ENCODE data around the gene LRRC19.

The LRRC19 gene

GRCh38 chr9:26955222-26955903 is 50.1 kb downstream of the LRRC19 start:
- DNase-seq = peak; percentile 68

- DNase-seq = no peak
Measured at GRCh38 chr9:26954050-26954508, 51.4 kb downstream of the LRRC19 start.

- DNase-seq = no peak
Measured at GRCh38 chr9:26951794-26952193, 53.7 kb downstream of the LRRC19 start.

- no peak for DNase-seq
Measured at GRCh38 chr9:26950521-26950920, 55.0 kb downstream of the LRRC19 start.

- DNase-seq = no peak
Measured at GRCh38 chr9:26949637-26950069, 55.8 kb downstream of the LRRC19 start.

GRCh38 chr9:26947736-26948135 is 57.7 kb downstream of the LRRC19 start:
- DNase-seq = peak; percentile 5

- DNase-seq = peak; percentile 91
Measured at GRCh38 chr9:26946753-26947727, 58.4 kb downstream of the LRRC19 start, which contains the start of gene PLAA. Gene PLAA (minus strand): TSS chr9:26947242. CDS start chr9:26947045, 197 bp downstream.

GRCh38 chr9:26945591-26945990 is 59.9 kb downstream of the LRRC19 start:
- no peak for DNase-seq

Measured in RPMI8226 (cell line).